ENCODE data around the gene PLA2G4B. TPM values are rescaled to one million over a fixed set of nuclear protein-coding genes. Genes with fewer than 3 reads are reported as not detected.

PLA2G4B gene
- total RNA-seq, result 8.0 TPM

GRCh38 chr15:41838400-41838897 is at the start of gene PLA2G4B:
TSS of gene PLA2G4B (plus strand) at chr15:41838847. CDS start at chr15:41838914, 67 bp downstream.

GRCh38 chr15:41827880-41828806 is 10.5 kb upstream of the PLA2G4B start, which contains the start of gene JMJD7:
TSS of gene JMJD7 (plus strand) at chr15:41828092. CDS start at chr15:41828125, 33 bp downstream.

GRCh38 chr15:41893422-41894250 is 55.0 kb downstream of the PLA2G4B start, which contains the start of gene SPTBN5:
TSS of gene SPTBN5 (minus strand) at chr15:41894053. CDS start at chr15:41893497, 556 bp downstream.

Other genes starting within 250 kb of the PLA2G4B start
- 147 TPM for gene MGA, start 178.4 kb upstream of the PLA2G4B start, total RNA-seq
- gene MAPKBP1, start 64.4 kb upstream of the PLA2G4B start, total RNA-seq, result 31.3 TPM
- gene JMJD7, start 10.8 kb upstream of the PLA2G4B start, total RNA-seq, result 15.9 TPM
- gene SPTBN5, start 55.2 kb downstream of the PLA2G4B start, total RNA-seq, result 7.1 TPM
- 15.6 TPM for gene EHD4, start 133.7 kb downstream of the PLA2G4B start, total RNA-seq
- 0.16 TPM for gene PLA2G4E, start 182.2 kb downstream of the PLA2G4B start, total RNA-seq